ENCODE results near the gene VEPH1.

The VEPH1 gene

DNA sequence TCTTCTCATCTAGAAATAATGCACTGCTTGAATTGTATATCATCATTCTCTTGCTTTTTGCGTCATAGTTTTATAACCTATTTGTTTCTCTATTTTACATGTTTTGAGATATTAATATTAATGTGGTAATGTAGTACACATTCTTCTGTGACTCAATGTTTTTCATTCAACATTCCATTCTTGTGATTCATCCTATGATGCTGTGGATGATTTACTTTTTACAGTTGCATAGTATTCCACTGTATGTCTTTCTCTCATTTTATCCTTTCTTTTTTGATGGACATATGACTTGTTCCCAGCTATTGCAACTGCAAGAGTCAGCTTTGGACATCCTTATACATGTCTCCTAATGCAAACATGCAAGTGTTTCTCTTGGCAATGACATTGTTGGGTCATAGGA lies 20.6 kb upstream of the VEPH1 start:
- DNase-seq (ENCODE audit: low read depth): no peak

DNA sequence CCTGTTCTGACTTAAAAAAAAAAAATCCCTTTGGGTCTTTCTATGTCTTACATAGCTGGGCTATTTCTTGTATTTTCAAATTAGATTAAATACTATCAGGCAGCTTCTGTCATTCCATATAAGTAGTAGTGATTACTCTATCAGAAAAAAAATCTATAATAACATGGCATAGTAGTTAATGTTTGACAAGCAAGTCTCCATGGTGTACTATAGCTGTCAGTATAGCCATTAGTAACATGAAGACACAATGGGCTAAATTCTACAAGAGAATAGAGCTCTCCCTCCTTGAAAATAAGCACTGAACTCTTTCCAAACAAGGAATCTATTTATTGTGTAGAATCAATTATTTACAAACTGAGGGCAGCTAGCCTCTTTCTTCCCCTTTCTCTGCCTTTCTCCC lies 19.4 kb upstream of the VEPH1 start:
- no peak for DNase-seq (ENCODE audit: low read depth)

DNA sequence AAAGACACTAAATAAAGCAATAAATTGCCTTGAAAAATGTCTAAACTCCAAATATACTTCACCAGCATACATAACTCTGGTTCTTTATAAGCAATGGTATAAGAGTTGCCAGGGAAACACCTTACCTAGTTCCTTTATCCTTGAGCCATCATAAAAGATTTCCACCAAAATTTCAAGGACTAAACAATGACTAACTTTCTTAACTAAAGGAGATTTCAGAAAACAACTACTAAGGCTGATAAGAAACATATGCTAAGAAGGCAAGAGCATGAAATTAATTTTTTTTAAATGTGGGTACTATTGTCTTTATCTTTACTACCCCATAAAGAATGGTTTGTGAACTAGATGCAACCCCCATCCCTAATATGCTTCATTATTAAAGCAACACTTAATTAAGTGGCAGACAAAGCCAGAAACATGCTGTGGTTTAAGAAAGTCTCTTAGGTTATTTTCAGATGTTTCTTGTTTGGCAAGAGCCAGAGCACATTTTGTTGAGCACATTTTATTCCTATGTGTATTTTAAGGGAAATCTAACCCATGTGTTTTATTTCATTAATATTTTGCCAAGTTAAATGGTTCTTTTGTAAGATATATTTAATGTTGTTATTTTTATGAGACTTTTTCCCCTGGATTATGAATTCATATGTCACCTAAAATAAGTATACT lies 17.4 kb upstream of the VEPH1 start:
- no peak for DNase-seq (ENCODE audit: low read depth)

DNA sequence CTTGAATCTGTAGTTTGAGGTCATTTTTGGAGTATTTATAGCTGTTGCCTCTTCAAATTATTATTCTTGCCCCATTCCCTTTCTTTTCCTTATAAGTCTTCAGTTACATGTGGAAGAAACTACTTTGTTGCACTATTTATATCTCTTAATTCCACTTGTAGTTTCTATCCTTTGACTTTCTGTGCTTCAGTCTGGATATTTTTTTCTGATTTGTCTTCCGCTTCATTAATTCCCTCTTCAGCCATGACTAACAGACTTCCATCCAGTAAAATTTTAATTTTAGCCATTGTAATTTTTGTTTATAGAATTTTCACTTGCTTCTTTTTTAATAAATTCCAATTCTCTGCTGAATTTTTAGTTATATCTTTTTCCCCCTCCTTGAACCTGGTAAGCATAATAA lies 15.7 kb upstream of the VEPH1 start:
- no peak for DNase-seq (ENCODE audit: low read depth)

DNA sequence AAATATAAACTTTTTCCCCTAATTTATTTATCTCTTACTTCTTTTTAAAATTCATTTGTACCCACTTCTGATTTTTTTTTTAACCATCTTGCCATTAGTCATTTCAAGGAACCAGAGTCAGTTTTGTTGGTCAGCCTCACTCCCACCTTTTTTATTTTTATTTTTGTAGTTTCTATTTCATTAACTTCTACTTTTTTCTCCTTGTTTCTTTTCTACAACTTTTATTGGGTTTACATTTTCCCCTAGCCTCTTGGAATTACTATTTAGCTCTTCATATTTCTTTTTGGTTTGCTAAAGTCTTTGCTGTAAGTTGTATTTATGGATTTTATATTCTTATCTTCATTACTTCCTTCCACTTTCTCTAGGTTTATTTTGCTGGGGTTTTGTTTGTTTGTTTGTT lies 13.7 kb upstream of the VEPH1 start:
- DNase-seq (ENCODE audit: low read depth): no peak

DNA sequence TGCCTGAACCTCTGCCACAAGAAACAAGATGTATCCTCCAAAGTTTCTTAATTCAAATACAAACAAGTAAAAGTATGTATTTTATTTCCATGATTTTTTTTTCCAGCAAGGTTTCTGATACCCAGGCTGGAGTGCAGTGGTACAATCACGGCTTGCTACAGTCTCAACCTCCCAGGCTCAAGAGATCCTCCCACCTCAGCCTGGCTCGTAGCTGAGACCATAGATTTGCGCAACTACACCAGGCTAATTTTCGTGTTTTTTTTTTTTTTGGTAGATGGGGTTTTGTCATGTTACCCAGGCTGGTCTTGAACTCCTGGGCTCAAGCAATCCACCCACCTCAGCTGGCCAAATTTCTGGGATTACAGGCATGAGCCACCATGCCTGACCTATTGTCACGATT lies 12.2 kb upstream of the VEPH1 start:
- no peak for DNase-seq (ENCODE audit: low read depth)

DNA sequence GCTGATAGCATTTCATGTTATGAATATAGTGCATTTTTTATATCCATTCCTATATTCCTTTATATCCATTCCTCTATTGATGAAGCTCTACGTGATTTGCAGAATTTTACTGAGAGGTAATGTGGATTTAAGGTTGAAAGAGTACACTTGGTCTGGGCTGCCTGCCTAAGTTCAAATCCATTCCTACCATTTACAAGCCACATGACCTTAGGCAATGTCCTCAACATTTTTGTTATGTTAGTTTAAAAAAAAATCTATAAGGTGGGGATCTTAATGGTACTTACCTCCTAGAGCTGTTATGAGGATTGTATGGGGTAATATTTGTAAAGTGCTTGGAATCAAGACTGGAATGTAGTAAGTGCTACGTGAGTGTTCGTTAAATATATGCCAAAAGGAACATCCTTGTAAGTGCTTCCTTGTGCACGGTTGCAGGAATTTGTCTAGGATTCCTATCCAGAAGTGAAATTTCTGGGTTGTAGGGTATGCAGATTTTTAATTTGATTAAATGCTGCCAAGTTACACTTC lies 11.2 kb upstream of the VEPH1 start:
- no peak for DNase-seq (ENCODE audit: low read depth)

DNA sequence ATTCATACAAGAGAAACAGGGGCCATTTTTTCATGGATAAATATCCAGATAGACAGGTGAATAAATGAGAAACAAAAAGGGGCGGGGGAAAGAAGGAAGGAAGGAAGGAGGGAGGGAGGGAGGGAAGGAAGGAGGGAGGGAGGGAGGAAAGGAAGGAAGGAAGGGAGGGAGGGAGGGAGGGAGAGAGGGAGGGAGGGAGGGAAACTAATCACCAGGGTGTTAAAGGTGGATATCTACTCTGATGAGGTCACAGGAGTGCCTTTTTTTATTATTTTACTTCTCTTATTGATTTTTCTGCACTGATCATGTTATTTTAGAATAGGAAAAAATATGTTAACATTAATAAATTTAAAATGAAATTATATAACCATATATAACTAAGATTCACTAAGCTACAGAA lies 10.4 kb upstream of the VEPH1 start:
- DNase-seq (ENCODE audit: low read depth): no peak

DNA sequence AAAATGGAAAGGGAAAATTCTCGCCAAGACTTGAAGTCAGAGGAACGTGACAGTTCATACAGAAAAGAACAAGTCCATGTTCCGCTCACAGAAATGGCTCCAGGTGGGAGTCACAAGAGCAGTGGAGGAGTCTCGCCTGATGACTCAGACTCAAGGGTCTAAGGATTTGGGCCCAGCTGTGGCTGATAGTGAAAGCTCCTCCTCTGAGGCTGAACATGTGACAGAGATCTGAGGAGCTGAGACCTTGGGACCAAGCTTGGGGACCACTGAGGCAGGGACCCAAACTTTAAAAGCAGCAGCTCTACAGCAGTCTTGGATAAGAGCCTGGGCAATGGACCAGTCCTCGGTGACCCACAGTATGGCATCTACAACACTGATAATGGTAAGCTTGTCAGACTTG lies 9.3 kb upstream of the VEPH1 start:
- DNase-seq (ENCODE audit: low read depth): no peak

DNA sequence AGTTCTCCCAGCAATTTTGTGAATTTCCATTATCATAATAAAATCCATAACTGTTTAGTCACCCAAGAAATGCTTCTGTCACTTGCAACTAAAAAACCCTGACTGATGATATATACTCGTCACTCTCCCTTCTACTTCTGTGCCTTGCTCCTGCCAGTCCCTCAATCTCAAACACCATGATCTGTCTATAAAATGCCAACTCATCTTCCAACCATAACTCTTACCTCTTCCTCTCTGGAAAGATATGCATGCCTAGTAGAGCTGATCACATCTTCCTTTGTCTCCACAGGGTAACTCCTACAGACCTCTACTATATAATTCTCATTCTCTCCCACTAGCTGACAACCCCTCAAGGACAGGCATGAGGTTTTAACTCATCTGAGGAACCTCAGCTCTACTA lies 5.2 kb upstream of the VEPH1 start:
- DNase-seq (ENCODE audit: low read depth): no peak

DNA sequence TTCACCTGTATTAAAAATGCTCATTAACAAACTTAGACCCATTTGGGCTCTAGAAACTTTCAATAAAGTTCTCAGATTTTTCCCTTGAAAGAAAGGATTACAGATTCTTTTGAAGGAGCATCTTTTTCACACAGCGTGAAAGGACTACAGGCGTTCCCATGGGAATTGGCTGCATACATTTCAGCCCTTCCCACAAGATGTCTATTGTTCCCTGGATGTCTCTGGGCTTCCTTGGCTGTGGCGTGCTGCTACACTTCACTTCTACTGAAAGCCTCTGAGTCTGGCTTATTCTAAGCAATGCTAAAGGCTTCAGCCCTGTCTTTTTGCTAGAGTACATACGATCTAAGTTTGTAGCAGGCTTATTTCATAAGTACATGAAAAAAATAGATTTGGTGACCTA lies 1.4 kb downstream of the VEPH1 start:
- DNase-seq (ENCODE audit: low read depth): no peak

DNA sequence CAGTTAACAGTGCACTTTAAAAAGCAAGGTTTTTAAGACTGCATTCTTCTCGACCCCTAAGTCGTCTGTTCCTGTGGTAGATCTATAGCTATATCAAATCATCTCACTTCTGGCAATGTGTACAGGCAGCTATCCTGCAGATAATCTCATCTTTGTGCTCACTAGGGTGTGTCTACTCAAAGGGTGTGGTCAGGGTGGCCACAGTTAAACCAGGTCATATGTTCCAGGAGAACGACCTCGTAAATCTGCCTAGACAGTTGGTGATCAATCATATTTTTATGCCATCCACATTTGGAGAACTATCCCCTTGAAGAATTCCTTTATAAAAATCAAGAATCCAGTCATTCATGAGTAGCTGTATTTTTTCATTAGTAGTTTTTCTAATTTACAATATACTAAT lies 3.0 kb downstream of the VEPH1 start:
- DNase-seq (ENCODE audit: low read depth): no peak

DNA sequence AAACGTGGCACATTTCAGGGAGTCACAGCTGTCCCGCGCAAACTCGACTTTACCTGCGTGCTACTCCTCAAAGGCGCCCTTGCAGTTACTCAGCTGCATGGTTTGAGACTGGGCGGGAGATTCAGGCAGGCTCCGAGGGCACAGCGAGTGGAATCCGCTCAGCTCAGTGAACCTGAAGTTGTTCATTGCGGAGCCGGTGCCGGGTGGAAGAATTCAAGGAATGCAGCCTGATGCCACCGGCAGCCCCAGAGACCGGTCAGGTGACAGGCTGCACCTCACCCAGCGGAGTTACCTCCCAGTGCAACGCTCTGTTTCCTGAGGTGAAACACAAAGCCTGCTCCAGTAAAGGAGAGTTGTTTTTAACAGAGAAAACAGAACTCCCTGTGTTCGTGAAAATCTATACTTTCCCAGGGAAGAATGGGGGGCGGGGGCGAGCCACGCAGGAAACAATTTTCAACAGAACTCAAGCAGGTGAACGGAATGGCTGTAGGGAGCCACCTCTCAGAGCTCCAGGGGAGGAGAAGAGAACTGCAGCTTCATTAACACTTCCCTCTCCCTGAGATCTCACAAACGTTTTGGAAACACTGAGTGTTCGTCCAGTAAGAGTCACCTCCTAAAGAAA lies 3.8 kb downstream of the VEPH1 start:
- no peak for DNase-seq (ENCODE audit: low read depth)

DNA sequence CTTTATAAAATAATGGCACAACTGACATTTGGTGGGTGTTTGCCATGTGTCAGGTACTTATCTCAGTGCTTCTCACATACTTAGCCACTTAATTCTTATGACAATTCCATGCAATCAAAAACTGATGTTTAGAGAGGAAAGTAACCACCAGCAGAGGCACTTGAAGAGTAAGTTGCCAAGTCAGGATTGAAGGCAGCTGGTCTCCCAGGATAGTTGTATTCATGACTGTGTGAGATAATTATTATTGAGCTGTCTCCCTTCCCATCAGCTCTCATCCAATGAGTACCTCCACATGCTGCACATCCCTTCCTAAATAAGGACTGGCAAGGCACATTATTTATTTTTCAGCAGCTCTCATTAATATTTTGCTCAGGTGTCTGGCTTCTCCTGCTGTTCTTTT lies 4.8 kb downstream of the VEPH1 start:
- no peak for DNase-seq (ENCODE audit: low read depth)

DNA sequence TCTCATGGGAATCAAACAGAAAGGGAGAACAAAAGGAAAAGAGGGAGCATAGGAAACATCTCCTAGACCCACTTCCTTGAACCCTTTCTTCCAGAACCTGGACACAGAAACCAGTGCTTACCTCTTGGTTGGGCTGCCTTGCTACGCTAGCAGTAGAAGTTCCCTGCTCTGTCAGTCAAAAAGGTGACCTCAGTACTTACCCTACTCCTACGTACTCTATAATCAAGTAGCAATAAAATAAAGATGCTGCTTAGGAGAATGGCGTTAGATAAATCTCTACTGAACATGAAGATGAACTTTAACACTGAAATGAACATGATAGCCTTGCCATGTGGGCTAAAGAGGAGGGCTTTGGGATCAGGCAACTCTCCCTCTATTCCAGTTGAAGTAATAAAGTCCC lies 7.4 kb downstream of the VEPH1 start:
- no peak for DNase-seq (ENCODE audit: low read depth)

DNA sequence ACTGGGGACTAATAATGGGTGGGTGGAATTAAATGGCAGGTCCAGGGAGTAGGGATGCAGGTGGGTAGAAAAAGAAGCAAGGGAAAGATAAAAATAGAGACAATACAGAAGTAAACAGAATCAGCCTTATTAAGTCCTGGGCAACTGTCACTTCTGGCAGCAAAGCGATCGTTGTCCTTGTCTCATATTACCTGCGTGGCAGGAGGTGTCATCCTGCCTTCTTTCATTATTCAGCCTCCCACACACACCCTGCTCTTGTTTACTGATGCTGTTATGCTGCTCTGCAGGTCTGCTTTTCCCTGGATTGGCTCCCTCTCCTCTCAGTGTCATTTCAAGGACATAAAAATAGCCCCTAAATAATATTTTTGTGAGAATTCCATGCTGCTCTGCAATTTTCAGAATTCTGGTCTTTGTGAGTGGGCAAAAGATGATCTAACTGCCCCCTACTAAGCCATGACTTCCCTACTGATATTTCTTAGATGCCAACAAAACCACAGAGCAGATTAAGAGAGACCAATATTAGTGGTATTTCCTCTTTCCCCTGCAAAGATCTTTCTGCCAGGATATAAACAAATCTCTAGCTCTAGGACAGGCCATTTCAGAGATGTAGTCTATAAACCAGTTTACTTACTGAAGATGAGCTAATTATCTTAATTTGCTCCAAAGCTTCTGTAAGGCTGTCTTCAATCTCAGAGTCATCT lies 8.5 kb downstream of the VEPH1 start:
- DNase-seq (ENCODE audit: low read depth): no peak

DNA sequence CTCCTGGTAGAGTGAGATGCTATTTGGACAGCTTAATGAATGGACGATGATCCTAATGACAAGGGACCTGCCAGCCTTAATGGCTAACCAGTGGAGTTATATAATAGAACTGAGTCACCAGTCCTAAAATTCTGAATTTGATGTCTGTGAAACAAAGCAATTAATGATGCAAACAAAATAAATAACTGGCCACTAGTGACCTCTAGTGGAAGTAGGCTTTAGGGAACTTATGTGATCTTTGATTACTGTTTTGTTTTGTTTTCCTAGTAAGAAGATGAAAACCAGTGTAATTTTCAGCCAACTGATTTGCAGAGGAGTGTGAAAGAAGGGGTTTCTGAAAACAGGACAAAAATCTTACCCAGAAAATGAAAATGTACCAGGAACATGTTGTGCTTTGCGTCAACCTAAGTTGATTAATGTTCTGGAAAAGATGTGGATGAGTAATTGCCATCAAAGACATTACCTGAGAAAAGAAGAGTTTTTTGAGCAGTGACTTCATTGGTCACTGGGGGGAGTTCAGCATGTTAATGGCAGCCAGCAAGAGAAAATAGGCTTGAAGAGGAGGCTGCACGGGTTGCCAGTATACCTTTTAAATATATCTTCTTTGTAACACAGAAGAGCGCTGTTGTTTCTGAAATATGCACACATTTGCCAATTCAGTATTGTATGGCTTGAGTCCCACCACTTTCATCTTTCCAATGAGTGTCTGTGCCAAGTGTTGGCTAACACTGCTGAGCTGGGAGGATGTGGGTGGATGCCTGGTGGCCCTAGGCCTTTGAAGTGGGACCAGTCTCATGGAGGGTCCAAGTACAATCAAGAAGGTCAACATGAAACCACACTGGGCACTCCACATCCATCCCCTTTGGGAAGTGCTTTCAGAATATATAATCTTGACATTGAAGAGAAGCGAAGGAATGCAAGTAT lies 9.3 kb downstream of the VEPH1 start:
- no peak for DNase-seq (ENCODE audit: low read depth)

DNA sequence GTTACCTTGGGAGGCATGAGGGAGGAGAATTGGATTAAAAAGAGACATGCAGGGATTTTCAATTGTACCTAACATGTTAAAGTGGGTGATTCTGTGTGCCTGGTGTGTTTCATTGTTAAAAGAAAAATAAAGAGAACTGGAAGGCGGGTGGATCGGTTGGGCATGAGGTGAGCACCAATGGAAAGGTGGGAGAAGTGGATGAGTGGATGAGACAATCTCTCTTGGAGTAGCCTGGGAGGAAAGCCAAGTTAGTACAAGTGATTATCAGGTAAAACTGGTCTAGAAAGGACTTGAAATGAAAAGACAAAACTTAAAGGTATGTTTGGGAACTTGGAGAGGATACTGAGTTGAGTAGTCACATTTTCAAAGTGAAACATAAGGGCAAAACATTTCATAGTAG lies 12.1 kb downstream of the VEPH1 start:
- no peak for DNase-seq (ENCODE audit: low read depth)

DNA sequence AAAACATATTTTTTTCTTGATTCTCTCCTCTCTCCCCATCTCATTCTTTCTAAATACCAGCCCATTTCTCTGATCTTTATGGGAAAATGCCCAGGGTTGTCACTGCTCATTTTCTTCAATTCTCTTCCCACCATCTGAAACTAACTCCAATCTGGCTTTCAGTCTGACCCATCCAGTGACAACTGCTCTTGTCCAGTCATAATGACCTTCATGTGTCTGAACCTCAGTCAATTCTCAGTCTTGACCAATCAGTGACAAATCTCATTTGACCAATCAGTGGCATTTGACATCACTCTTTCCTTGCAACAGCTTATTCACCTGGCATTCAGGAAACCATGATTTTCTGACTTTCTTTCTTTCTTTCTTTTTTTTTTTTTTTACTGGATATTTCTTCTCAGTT lies 15.1 kb downstream of the VEPH1 start:
- DNase-seq (ENCODE audit: low read depth): no peak

DNA sequence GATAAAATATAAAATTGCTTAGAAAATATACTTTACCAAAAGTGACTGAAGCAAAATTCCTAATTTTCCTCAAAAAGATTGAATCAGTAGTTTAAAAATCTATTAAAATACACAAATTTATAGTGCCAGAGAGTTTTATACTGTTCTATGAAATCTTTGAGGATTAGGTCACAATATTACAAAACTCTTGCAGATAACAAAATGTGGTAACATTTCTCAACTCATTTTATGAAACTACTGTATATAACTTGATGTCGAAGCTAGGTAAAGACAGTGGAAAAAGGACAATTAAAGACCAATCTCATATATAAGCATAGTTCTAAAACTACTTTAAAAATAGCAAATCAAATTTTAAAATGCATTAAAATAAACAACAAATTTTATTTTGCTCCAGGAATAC lies 15.9 kb downstream of the VEPH1 start:
- DNase-seq (ENCODE audit: low read depth): no peak

DNA sequence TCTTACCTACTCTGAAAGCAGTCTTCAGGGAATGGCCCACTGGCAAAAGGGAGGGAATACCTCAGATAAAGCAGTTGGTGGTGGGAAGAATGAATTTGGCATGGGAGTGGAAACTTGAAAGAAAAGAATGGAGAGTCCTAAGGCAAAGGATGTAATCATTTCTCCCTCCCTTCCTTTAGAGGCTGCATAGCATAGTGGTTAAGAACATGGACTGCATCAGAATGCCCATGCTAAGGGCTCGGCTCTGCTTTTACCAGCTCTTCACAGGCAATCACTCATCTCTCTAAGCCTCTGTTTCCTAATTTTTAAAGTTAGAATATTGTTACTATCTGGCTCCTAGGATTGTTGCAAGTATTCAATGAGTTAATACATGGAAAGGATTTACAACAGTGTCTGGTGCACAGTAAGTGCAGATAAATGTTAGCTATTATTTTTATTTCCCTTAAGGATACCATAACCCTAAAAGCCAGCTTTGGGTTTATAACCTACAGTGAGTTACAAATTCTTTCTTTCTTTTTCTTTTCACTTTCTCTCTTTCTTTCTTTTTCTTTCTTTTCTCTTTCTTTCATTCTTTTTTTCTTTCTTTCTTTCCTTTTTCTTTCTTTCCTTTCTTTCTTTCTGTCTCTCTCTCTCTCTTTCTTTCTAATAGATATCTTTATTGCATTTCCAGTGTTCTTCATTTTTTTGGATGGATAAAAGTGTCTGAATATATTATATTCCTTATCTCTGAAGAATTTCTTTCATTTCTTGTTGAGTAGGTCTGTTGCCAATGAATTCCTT lies 23.6 kb downstream of the VEPH1 start:
- no peak for DNase-seq (ENCODE audit: low read depth)

DNA sequence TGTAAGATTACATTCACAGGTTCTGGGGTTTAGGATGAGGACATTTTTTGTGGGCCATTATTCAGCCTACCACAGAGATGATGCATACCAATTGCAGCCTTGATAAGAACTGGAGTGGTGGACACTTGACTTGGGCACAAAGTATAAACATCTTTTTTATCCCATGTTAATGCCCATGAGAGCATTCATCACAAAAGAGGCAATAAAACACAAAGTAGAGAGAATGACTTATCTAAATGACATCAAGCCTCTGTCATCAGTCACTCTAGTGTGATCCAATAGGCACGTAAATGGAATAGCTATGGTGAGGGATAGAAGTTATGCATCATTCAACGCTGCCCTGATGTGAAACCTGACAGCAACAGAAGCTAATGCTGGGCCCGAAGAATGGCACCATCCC lies 25.8 kb downstream of the VEPH1 start:
- no peak for DNase-seq (ENCODE audit: low read depth)
